Adrenal gland (tissue), 12 donors: ENCODE data around the gene DCAF15. TPM values are rescaled to one million over a fixed set of nuclear protein-coding genes. Genes with fewer than 3 reads are reported as not detected.

Experiments used
- DNase-seq, 7 donors: peaks; one replicate each; pipeline ENCODE4 v3.0.0-alpha.2; 2019 to 2020
- H3K27ac ChIP-seq, 5 donors: fragments of 200-600 bp; sonication (generic) in 4 of 5; 1 replicate in 3 of 5; 2 replicates in 2 of 5; pipeline versions ENCODE4 v1.5.1 to v1.8.0; 2016 to 2020; ENCODE audit warnings: mild to moderate bottlenecking in 1 of 5
- H3K27me3 ChIP-seq: fragments of 200-600 bp; 2 replicates; pipeline ENCODE4 v1.8.0; 2021
- H3K36me3 ChIP-seq, 2 donors: fragments of 200-600 bp; replicated peaks in 1 of 2; 1 replicate in 1 of 2; 2 replicates in 1 of 2; pipeline versions ENCODE4 v1.5.1 to v1.8.0; 2018 to 2022
- H3K4me1 ChIP-seq, 2 donors: fragments of 200-600 bp; replicated peaks in 1 of 2; 1 replicate in 1 of 2; 2 replicates in 1 of 2; pipeline versions ENCODE4 v1.5.1 to v1.8.0; 2018 to 2021
- H3K4me3 ChIP-seq, 4 donors: fragments of 200-600 bp; sonication (generic) in 3 of 4; one replicate each; pipeline ENCODE4 v1.5.1; 2016 to 2018
- H3K9me3 ChIP-seq, 3 donors: fragments of 200-600 bp; sonication (generic) in 1 of 3; replicated peaks in 1 of 3; 1 replicate in 2 of 3; 2 replicates in 1 of 3; pipeline versions ENCODE4 v1.5.1 to v1.8.0; 2016 to 2021
- CTCF ChIP-seq, 6 experiments: fragments of 450-650 bp in 4 of 6; fragments of 200-600 bp in 2 of 6; sonication (generic) in 1 of 6; IDR thresholded peaks; 1 replicate in 5 of 6; 2 replicates in 1 of 6; pipeline versions ENCODE4 v1.5.1 to v1.8.0; 2016 to 2021; ENCODE audit warnings: antibody characterized with exemption in 6 of 6, mild to moderate bottlenecking in 2 of 6, moderate library complexity in 1 of 6
- POLR2A ChIP-seq, 2 donors: fragments of 450-650 bp; IDR thresholded peaks; one replicate each; pipeline ENCODE4 v1.6.1; 2017; ENCODE audit warnings: antibody characterized with exemption in 2 of 2, mild to moderate bottlenecking in 2 of 2, moderate library complexity in 1 of 2
- WGBS, 4 donors: extraction: QIAGEN DNeasy Blood & Tissue Kit in 2 of 4; methylation state at CpG; one replicate each; pipeline versions ENCODE4 v1.1.5 to v1.1.7; 2013 to 2017; 5-methylcytosine and 5-hydroxymethylcytosine counted together
- intact Hi-C, 2 donors: fragments of 100-400 bp; cut with DNase I; formaldehyde crosslinking; loops; one replicate each; pipeline versions ENCODE4 v1.14.1 to v1.15.0; 2022 to 2023
- polyA plus RNA-seq, 3 donors: library from polyadenylated mRNA; stranded (reverse); fragments of 200-250 nt in 2 of 3; fragments of 350-450 nt in 1 of 3; fragmentation: Illumina TruSeq in 1 of 3; extraction: RNeasy Lipid Tissue Mini Kit (QIAGEN cat#74804) in 1 of 3; gene quantifications; one replicate each; pipeline ENCODE4 v1.2.3, GENCODE V29; 2013 to 2014
- total RNA-seq, 9 donors: library from RNA; depleted of rRNA in 4 of 9; stranded (reverse); fragments of >200 nt in 4 of 9; fragments of 120-200 nt in 1 of 9; fragmentation: NEBNext Ultra II Directional in 1 of 9; extraction: Animal tissue kit (Norgen Biotek cat#: 25700) in 1 of 9; gene quantifications; one replicate each; pipeline versions ENCODE4 v1.1.0 to v1.2.4, GENCODE V29; 2013 to 2023
- donor health status: healthy with polysubstance abuse.
- donor health status: Bipolar disorder and iron deficiency.
- donor health status: DM: yes; HTN: yes; CAD: no.
- donor health status: DM: no; HTN: no; CAD: no.
- donor health status: DM: no; HTN: no; CAD: no.
- donor health status: DM: yes; HTN: yes; CAD: no.

The DCAF15 gene
- total and polyA plus RNA-seq, 12 donors, result 6.7 to 147 (median 13.5) TPM

- no peak for DNase-seq
- TF ChIP-seq POLR2A (IDR thresholded peaks at IDR 0.05) (no peak), CTCF (IDR thresholded peaks at IDR 0.05) (no peak)
- Histone ChIP-seq H3K9me3 (peaks cover 0 to 7% (median 0%) of the 10 kb centered on the region in 3 donors), H3K4me3 (no peak overlapping the region), H3K27ac (peak overlapping the region; percentile 12 to 97 (median 93)), H3K4me1 (peaks cover 15 to 24% of the 10 kb centered on the region in 2 donors), H3K27me3 (no peaks in the 10 kb centered on the region), H3K36me3 (no peaks in the 10 kb centered on the region)
- 57 to 64% (median 59%) methylated on average over 8 to 10 of the region's 10 CpGs for WGBS, 4 donors
- intact Hi-C loops, result no loop called here
Observed at GRCh38 chr19:14003251-14004055, 51.1 kb downstream of the DCAF15 start.

- H3K4me3 ChIP-seq, result peak overlapping the region in 1 of 4 donors; percentile 78
- intact Hi-C loops, result no loop called here
- H3K27ac ChIP-seq, result peak overlapping the region; percentile 12 to 97 (median 95)
- H3K27me3 ChIP-seq, result no peaks in the 10 kb centered on the region
- H3K36me3 ChIP-seq, result no peaks in the 10 kb centered on the region
- DNase-seq, result peak; percentile 74 to 88 (median 83)
- no peak for TF ChIP-seq CTCF (IDR thresholded peaks at IDR 0.05)
- peak in 1 of 2 donors; percentile 19 for TF ChIP-seq POLR2A (IDR thresholded peaks at IDR 0.05)
- no peaks in the 10 kb centered on the region for H3K9me3 ChIP-seq
- WGBS, 4 donors, result 13 to 18% (median 15%) methylated on average over 13 to 14 of the region's 14 CpGs
- peaks cover 15 to 24% of the 10 kb centered on the region in 2 donors for H3K4me1 ChIP-seq
Observed at GRCh38 chr19:14004619-14005348, 52.5 kb downstream of the DCAF15 start.

GRCh38 chr19:14005349-14006084, 53.2 kb downstream of the DCAF15 start:
- TF ChIP-seq POLR2A (IDR thresholded peaks at IDR 0.05), result peak; percentile 18 to 44
- no peak for TF ChIP-seq CTCF (IDR thresholded peaks at IDR 0.05)
- 2 to 17% (median 7%) methylated on average over 8 to 49 of the region's 50 CpGs for WGBS, 4 donors
- peak overlapping the region in 3 of 4 donors; percentile 33 to 99 (median 78) for H3K4me3 ChIP-seq
- H3K9me3 ChIP-seq, result no peaks in the 10 kb centered on the region
- H3K4me1 ChIP-seq, result peaks cover 15 to 24% of the 10 kb centered on the region in 2 donors
- peak overlapping the region; percentile 71 to 97 (median 95) for H3K27ac ChIP-seq
- intact Hi-C loops, result no loop called here
- no peaks in the 10 kb centered on the region for H3K36me3 ChIP-seq
- DNase-seq, result peak; percentile 92 to 97 (median 94)
- no peaks in the 10 kb centered on the region for H3K27me3 ChIP-seq
